Raji (cell line): ENCODE data around the gene MVD.

ENCODE experiments used
- POLR2A ChIP-seq: IDR thresholded peaks from 2 replicates; pipeline ENCODE4 v1.6.1; 2011; ENCODE audit warnings: low read depth, low read length, control low read depth; ENCODE audit not compliant: insufficient read depth

The MVD gene

DNA sequence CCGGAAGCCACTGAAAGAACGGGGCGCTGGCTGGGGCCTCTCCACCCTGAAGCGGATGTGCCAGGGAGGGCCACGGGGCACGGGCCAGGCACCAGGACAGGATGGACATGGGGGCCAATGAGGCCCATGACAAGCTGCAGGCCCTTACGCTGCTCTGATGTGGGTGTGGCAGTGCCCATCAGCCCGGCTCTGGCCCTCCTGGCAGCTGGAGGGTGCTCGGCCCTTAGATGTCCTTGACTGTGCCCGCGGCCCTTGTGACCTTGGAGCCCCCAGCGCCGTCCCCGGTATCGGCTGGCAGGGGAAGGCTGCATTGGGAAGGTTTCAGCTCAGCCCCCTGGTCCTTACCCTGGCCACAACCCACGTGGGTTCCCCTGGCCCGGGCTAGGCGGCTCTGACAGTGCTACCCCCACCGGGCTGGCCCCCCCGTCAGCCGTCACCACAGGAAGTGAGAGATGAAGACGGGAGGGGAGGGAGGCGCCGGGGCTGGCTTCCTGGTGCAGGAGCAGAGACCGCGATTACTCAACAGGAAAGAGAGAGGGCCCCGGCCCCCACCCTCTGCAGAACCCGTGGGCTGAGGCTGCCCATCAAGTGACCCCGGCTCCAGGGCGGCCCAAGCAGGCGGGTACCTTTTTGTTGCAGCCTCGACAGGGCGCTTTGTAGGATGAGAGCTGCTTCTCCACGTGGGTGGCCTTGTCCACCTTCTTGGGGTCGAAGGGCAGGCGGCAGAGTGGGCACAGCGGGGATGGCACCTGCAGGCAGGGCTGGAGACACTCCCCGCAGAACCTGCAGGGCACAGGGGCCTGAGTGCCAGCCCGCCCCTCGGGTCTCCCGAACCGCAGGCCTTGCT is 38.0 kb upstream of the MVD start:
- 0 out of 2 replicates have a peak, but pooled peaks have one; percentile 23 for TF ChIP-seq POLR2A

DNA sequence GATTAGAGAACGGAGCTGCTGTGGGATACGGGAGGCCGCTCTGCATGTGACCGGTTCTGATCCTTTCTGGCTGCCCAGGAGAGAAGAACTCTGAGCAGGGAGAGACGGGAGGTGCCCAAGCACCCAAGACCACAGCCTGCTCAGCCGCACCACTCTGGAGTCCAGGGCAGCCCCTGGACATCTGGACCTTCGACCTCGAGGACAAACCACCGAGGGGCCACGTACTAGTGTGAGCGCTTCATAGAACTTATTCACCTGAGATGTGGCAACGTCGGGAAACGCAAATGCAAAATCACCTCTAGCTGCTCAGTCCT is 37.4 kb upstream of the MVD start:
- TF ChIP-seq POLR2A: no peak

- no peak for TF ChIP-seq POLR2A
Observed at GRCh38 chr16:88699180-88699579, 36.3 kb upstream of the MVD start.

GRCh38 chr16:88698646-88699045 is 35.8 kb upstream of the MVD start:
- TF ChIP-seq POLR2A: no peak

- no peak for TF ChIP-seq POLR2A
Observed at GRCh38 chr16:88697831-88698615, 35.1 kb upstream of the MVD start.

GRCh38 chr16:88697116-88697830 is 34.4 kb upstream of the MVD start:
- no peak for TF ChIP-seq POLR2A

- TF ChIP-seq POLR2A: no peak
Observed at GRCh38 chr16:88696441-88696840, 33.5 kb upstream of the MVD start.

DNA sequence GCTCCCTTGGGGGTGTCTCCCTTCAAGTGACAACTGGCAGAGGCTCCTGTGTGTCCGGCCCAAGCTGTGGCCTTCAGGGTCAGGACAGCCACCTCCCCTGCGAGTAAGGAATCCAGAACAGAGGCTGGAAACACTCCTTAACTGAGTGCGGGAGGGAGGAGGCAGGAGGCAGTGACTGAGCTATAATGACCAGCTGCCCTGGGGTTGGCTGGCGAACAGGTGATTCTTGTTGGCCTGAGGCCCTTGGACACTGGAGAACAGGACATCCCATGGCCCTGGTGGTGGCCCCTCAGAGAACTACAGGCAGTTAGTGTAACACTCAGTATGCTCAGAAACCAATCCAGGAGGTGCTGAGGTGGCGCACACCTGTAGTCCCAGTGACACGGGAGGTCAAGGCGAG is 32.9 kb upstream of the MVD start:
- TF ChIP-seq POLR2A: no peak

DNA sequence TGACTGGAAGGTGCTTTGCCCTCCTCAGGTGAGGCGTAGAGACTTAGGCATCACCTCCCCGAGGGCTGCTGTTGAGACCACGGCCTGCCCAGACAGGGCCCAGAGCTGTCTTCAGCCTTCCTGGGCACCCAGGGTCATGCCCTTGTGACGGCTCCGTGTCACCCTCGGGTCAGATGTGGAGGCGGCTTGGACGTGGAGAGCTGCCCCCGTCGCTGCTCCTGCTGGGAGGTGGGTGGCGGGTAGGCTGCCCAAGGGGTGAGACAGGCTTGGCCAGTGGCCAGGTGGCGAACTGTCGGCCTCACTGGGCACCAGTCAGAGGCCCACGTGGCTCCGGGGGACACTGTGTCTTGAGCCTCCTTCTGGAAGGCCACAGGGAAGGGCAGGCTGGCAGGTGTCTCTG is 32.3 kb upstream of the MVD start:
- TF ChIP-seq POLR2A: no peak

DNA sequence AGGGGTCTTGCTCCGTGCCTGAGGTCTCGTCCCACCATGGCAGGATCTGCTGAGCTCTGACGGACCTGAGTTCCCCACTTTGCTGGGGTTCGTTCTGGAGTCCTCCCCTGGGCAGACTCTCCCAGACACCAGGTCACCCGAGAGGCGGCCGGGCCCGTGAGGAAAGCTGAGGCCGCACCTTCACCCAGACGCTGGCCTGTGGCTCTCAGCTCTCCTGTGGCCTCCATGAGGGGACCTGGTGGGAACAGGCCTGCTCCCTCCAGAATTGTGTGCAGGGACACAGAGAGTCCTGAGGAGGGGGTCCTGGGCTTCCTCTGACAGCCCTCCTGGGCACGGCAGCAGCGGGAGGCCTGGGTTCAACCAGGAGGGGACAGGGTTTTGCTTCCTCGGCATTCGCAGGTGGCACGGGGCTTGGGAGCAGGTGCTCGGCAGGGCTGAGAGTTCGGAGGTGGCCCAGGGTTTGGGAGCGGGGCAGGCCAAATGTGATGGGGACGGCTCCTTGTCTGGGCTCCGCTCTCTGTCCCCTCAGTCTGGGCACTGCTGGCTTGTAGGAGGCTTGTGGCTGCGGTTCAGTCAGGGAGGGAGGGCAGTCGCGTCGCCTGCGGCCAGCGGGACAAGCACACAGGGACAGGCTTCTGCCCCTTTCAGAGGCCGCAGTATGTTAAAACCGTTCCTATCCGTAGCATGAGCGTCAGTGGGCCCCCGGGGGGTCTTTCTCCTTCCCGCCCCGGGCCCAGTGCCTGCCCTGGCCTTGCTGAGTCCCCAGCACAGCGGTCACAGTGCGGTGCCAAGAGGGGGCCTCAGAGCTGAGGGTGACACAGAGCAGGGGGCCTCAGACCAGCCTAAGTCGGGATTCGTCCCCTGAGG is 31.6 kb upstream of the MVD start:
- no peak for TF ChIP-seq POLR2A

- no peak for TF ChIP-seq POLR2A
Observed at GRCh38 chr16:88693420-88694177, 30.7 kb upstream of the MVD start.

GRCh38 chr16:88692861-88693260 is 30.0 kb upstream of the MVD start:
- TF ChIP-seq POLR2A: no peak

- TF ChIP-seq POLR2A: no peak
Observed at GRCh38 chr16:88691924-88692560, 29.2 kb upstream of the MVD start.
